ENCODE results near the gene FIGNL2.

- TF ChIP-seq EZH2 (IDR thresholded peaks at IDR 0.05) (no peak), POLR2AphosphoS5 (IDR thresholded peaks at IDR 0.05; ENCODE audit: borderline replicate concordance, low read depth, low read length) (no peak)
Observed at GRCh38 chr12:51872689-51872981, 24.1 kb upstream of the FIGNL2 start.

All from SK-N-MC (cell line).